Lower leg skin (tissue), 3 donors: ENCODE data around the gene STARD13.

Experiments used
- CTCF ChIP-seq, 3 donors: fragments of 450-650 bp; IDR thresholded peaks; one replicate each; pipeline ENCODE4 v1.5.1; 2016; ENCODE audit warnings: antibody characterized with exemption in 3 of 3, mild to moderate bottlenecking in 3 of 3, moderate library complexity in 2 of 3
- POLR2A ChIP-seq, 2 donors: fragments of 450-650 bp; IDR thresholded peaks; one replicate each; pipeline ENCODE4 v1.6.1; 2016 to 2017; ENCODE audit warnings: antibody characterized with exemption in 2 of 2, mild to moderate bottlenecking in 1 of 2, moderate library complexity in 1 of 2

DNA sequence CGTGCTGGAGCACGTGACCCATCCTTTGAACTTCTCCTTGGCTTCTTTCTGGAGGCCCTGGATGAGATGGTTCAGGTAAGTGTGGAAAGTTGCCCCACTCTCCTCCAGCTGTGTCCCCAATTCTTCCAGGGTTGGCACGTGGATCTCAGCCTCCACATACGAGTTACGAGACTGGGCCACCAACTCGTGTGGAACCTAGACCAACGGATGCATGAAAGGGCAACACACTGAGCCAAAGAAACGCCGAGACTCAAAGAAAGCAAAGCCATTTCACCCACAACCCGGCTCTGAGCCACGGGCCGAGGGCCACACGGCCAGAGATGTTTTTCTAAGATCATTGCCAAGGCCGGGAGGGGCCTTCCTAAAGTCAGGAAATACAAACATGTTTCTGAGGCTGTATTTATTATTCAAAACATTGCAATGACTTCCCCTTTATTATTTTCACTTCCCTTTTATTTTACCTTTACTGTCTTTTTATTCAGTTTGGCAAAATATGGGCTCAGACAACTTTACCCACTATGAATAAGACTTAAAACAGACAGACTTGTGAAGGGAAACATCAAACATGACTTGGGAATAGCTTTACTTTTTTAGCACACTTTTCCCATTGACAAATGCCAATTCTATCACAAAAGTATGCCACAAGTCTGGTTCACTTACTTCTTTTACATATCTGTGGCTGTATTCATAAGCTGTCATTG is 174.7 kb downstream of the STARD13 start:
- TF ChIP-seq CTCF (IDR thresholded peaks at IDR 0.05): no peak
- no peak for TF ChIP-seq POLR2A (IDR thresholded peaks at IDR 0.05)
